Colonic mucosa (tissue), 4 donors: ENCODE measurements around the gene INHBB. TPM values are rescaled to one million over a fixed set of nuclear protein-coding genes. Genes with fewer than 3 reads are reported as not detected.

Experiments used
- DNase-seq: peaks from one replicate; pipeline ENCODE4 v3.0.0-alpha.2; 2020
- H3K27ac ChIP-seq: fragments of 200-600 bp; one replicate; pipeline ENCODE4 v1.8.0; 2021
- H3K27me3 ChIP-seq: fragments of 200-600 bp; one replicate; pipeline ENCODE4 v1.8.0; 2021
- H3K36me3 ChIP-seq: fragments of 200-600 bp; one replicate; pipeline ENCODE4 v1.8.0; 2021
- H3K4me1 ChIP-seq: fragments of 200-600 bp; one replicate; pipeline ENCODE4 v1.8.0; 2021; ENCODE audit warnings: mild to moderate bottlenecking
- H3K4me3 ChIP-seq: fragments of 200-600 bp; one replicate; pipeline ENCODE4 v1.8.0; 2021
- H3K9ac ChIP-seq, 2 donors: one replicate each; pipeline ENCODE4 v1.7.0; 2013; ENCODE audit warnings: control low read depth in 2 of 2, low read depth in 2 of 2, low read length in 2 of 2
- H3K9me3 ChIP-seq: fragments of 200-600 bp; one replicate; pipeline ENCODE4 v1.8.0; 2021
- CTCF ChIP-seq: fragments of 200-600 bp; IDR thresholded peaks from one replicate; pipeline ENCODE4 v1.8.0; 2022; ENCODE audit warnings: antibody characterized with exemption, mild to moderate bottlenecking
- intact Hi-C: fragments of 100-400 bp; cut with DNase I; formaldehyde crosslinking; loops from one replicate; pipeline ENCODE4 v1.14.1; 2022
- total RNA-seq, 2 donors: library from RNA; stranded (reverse); fragmentation: NEBNext Ultra II Directional in 1 of 2; extraction: Animal tissue kit (Norgen Biotek cat#: 25700) in 1 of 2; gene quantifications; one replicate each; pipeline ENCODE4 v1.2.1, GENCODE V29; 2021
- donor health status: healthy.
- donor health status: DM: no; HTN: no; CAD: no.
- donor health status: DM: no; HTN: no; CAD: no.

Gene INHBB
- total RNA-seq, 2 donors from 2014 or later: 0.30 to 3.1 TPM

- no peak for TF ChIP-seq CTCF
- no peak overlapping the region for H3K4me3 ChIP-seq
- no peak overlapping the region for H3K27ac ChIP-seq
- H3K36me3 ChIP-seq: no peaks in the 10 kb centered on the region
- no peaks in the 10 kb centered on the region for H3K4me1 ChIP-seq
- H3K9me3 ChIP-seq: no peaks in the 10 kb centered on the region
- no peak overlapping the region for H3K9ac ChIP-seq
- H3K27me3 ChIP-seq: no peaks in the 10 kb centered on the region
- intact Hi-C loops: no loop called here
- no peak for DNase-seq
These were observed 23.6 kb upstream of the INHBB start for GRCh38 chr2:120322329-120322728.

GRCh38 chr2:120323214-120323613 lies 22.7 kb upstream of the INHBB start:
- Histone ChIP-seq H3K4me1 (no peaks in the 10 kb centered on the region), H3K9me3 (no peaks in the 10 kb centered on the region), H3K4me3 (no peak overlapping the region), H3K9ac (no peak overlapping the region), H3K36me3 (no peaks in the 10 kb centered on the region), H3K27me3 (no peaks in the 10 kb centered on the region), H3K27ac (no peak overlapping the region)
- no peak for DNase-seq
- no peak for TF ChIP-seq CTCF
- intact Hi-C loops: no loop called here

GRCh38 chr2:120323807-120324399 lies 22.0 kb upstream of the INHBB start:
- H3K27me3 ChIP-seq: no peaks in the 10 kb centered on the region
- intact Hi-C loops: no loop called here

GRCh38 chr2:120324933-120325332 lies 21.0 kb upstream of the INHBB start:
- H3K4me1 ChIP-seq: no peaks in the 10 kb centered on the region
- H3K9me3 ChIP-seq: no peaks in the 10 kb centered on the region
- H3K9ac ChIP-seq: no peak overlapping the region
- DNase-seq: no peak
- intact Hi-C loops: no loop called here
- no peaks in the 10 kb centered on the region for H3K36me3 ChIP-seq
- no peak overlapping the region for H3K27ac ChIP-seq
- H3K4me3 ChIP-seq: no peak overlapping the region
- no peak for TF ChIP-seq CTCF
- H3K27me3 ChIP-seq: no peaks in the 10 kb centered on the region

More at GRCh38 chr2:120323807-120324399, 22.0 kb upstream of the INHBB start:
- no peak for DNase-seq
- Histone ChIP-seq H3K27ac (no peak overlapping the region), H3K9me3 (no peaks in the 10 kb centered on the region), H3K9ac (no peak overlapping the region), H3K36me3 (no peaks in the 10 kb centered on the region), H3K4me3 (no peak overlapping the region), H3K4me1 (no peaks in the 10 kb centered on the region)
- no peak for TF ChIP-seq CTCF

- Histone ChIP-seq H3K9me3 (no peaks in the 10 kb centered on the region), H3K27ac (no peak overlapping the region), H3K9ac (no peak overlapping the region), H3K36me3 (no peaks in the 10 kb centered on the region), H3K27me3 (no peaks in the 10 kb centered on the region), H3K4me3 (no peak overlapping the region), H3K4me1 (no peaks in the 10 kb centered on the region)
- no peak for TF ChIP-seq CTCF
- intact Hi-C loops: no loop called here
- DNase-seq: no peak
These were observed 19.9 kb upstream of the INHBB start for GRCh38 chr2:120326066-120326465.
